CD4-positive, alpha-beta T cell (primary cell): ENCODE measurements around the gene EBPL. TPM values are rescaled to one million over a fixed set of nuclear protein-coding genes. Genes with fewer than 3 reads are reported as not detected.

Source experiments
- ATAC-seq: fragments of 200-7000 bp; cut with Tn5 transposase; one replicate; pipeline ENCODE4 v1.10.0; 2022; ENCODE audit warnings: mild to moderate bottlenecking; ENCODE audit not compliant: poor library complexity
- CTCF ChIA-PET: fragments of 350-600 bp; sonication (Branson Sonifier 250); formaldehyde crosslinking; loops from one replicate; lab custom pipeline; 2021; ENCODE audit warnings: antibody characterized with exemption, inconsistent platforms; lab: Charles Lee
- POLR2A ChIA-PET: fragments of 350-600 bp; sonication (Branson Sonifier 250); formaldehyde crosslinking; loops from one replicate; lab custom pipeline; 2021; ENCODE audit warnings: antibody characterized with exemption, inconsistent platforms; lab: Charles Lee
- DNase-seq, 14 experiments: peaks; one replicate each; pipeline ENCODE4 v3.0.0-alpha.2; 2013 to 2020; ENCODE audit warnings: mixed read lengths in 2 of 14
- H3K27ac ChIP-seq, 2 donors: one replicate each; pipeline versions ENCODE4 v1.5.1 to v1.7.0; 2013; ENCODE audit warnings: low read length in 2 of 2, low read depth in 1 of 2, mild to moderate bottlenecking in 1 of 2
- H3K27me3 ChIP-seq, 2 experiments: 1 replicate in 1 of 2; 2 replicates in 1 of 2; pipeline versions ENCODE4 v1.6.1 to v1.7.0; 2013; ENCODE audit warnings: low read length in 2 of 2, control low read depth in 1 of 2, mild to moderate bottlenecking in 1 of 2, moderate library complexity in 1 of 2; ENCODE audit not compliant: insufficient read depth in 2 of 2, control insufficient read depth in 1 of 2
- H3K36me3 ChIP-seq: one replicate; pipeline ENCODE4 v1.6.1; 2013; ENCODE audit warnings: low read length, control low read depth; ENCODE audit not compliant: insufficient read depth
- H3K4me1 ChIP-seq: one replicate; pipeline ENCODE4 v1.6.1; 2013; ENCODE audit warnings: low read length, control low read depth; ENCODE audit not compliant: insufficient read depth
- H3K4me3 ChIP-seq: one replicate; pipeline ENCODE4 v1.5.1; 2013; ENCODE audit warnings: mild to moderate bottlenecking, low read length, moderate library complexity
- H3K9me3 ChIP-seq, 2 experiments: 1 replicate in 1 of 2; 2 replicates in 1 of 2; pipeline versions ENCODE4 v1.6.1 to v1.7.0; 2013; ENCODE audit warnings: low read length in 2 of 2, mild to moderate bottlenecking in 2 of 2, control low read depth in 1 of 2, moderate library complexity in 1 of 2; ENCODE audit not compliant: control insufficient read depth in 1 of 2, insufficient read depth in 1 of 2
- H3K27ac Mint-ChIP-seq: one replicate; pipeline ENCODE4 v1.8.0; 2020; ENCODE audit warnings: mixed read lengths
- H3K27me3 Mint-ChIP-seq: one replicate; pipeline ENCODE4 v1.8.0; 2021; ENCODE audit warnings: mixed read lengths
- H3K36me3 Mint-ChIP-seq: one replicate; pipeline ENCODE4 v1.8.0; 2021; ENCODE audit warnings: low read depth, mixed read lengths
- H3K4me1 Mint-ChIP-seq: one replicate; pipeline ENCODE4 v1.8.0; 2021; ENCODE audit warnings: low read depth, mixed read lengths
- H3K4me3 Mint-ChIP-seq: one replicate; pipeline ENCODE4 v1.8.0; 2020; ENCODE audit warnings: mild to moderate bottlenecking, mixed read lengths
- H3K9me3 Mint-ChIP-seq: one replicate; pipeline ENCODE4 v1.8.0; 2020; ENCODE audit warnings: mixed read lengths
- CTCF ChIP-seq: fragments of 200-600 bp; IDR thresholded peaks from one replicate; pipeline ENCODE4 v1.8.0; 2022; ENCODE audit warnings: antibody characterized with exemption, mild to moderate bottlenecking
- intact Hi-C, 2 experiments: fragments of 100-400 bp; cut with DNase I in 1 of 2; cut with micrococcal nuclease in 1 of 2; formaldehyde crosslinking; loops; one replicate each; pipeline versions ENCODE4 v1.15.1 to v1.9.0; 2023 to 2025; cut with DNase I, micrococcal nuclease
- total RNA-seq, 174 experiments: library from RNA in 2 of 174; stranded (reverse) in 2 of 174; gene quantifications; one replicate each; pipeline ENCODE4 v1.2.3 and lab custom pipeline; 2021 to 2026

EBPL gene
- total RNA-seq, 2 experiments from 2014 or later, result 22.3 to 23.2 TPM

GRCh38 chr13:49625392-49626079 is 65.8 kb downstream of the EBPL start:
- intact Hi-C loops, result no loop called here
- peaks cover 3% of the 10 kb centered on the region for H3K27me3 Mint-ChIP-seq
- Histone ChIP-seq H3K4me1 (peaks cover 12% of the 10 kb centered on the region), H3K36me3 (no peaks in the 10 kb centered on the region), H3K9me3 (peaks cover 0 to 3% of the 10 kb centered on the region in 2 experiments), H3K4me3 (no peak overlapping the region), H3K27ac (no peak overlapping the region), H3K27me3 (peaks cover 0 to 2% of the 10 kb centered on the region in 2 experiments)
- peaks cover 16% of the 10 kb centered on the region for H3K4me1 Mint-ChIP-seq
- TF ChIP-seq CTCF, result no peak
- H3K9me3 Mint-ChIP-seq, result no peaks in the 10 kb centered on the region
- H3K4me3 Mint-ChIP-seq, result no peak overlapping the region
- no peak for ATAC-seq
- ChIA-PET POLR2A (no interaction called here), CTCF (no interaction called here)
- no peak for DNase-seq
- H3K36me3 Mint-ChIP-seq, result no peaks in the 10 kb centered on the region
- no peak overlapping the region for H3K27ac Mint-ChIP-seq

GRCh38 chr13:49624229-49624628 is 67.1 kb downstream of the EBPL start:
- Histone ChIP-seq H3K36me3 (no peaks in the 10 kb centered on the region), H3K27ac (no peak overlapping the region), H3K4me1 (peaks cover 12% of the 10 kb centered on the region), H3K4me3 (no peak overlapping the region), H3K9me3 (no peaks in the 10 kb centered on the region), H3K27me3 (peaks cover 0 to 2% of the 10 kb centered on the region in 2 experiments)
- Mint-ChIP-seq H3K27ac (no peak overlapping the region), H3K27me3 (peaks cover 3% of the 10 kb centered on the region), H3K4me3 (no peak overlapping the region), H3K36me3 (no peaks in the 10 kb centered on the region), H3K4me1 (peaks cover 14% of the 10 kb centered on the region), H3K9me3 (no peaks in the 10 kb centered on the region)
- no peak for TF ChIP-seq CTCF
- intact Hi-C loops, result no loop called here
- CTCF ChIA-PET, result no interaction called here
- POLR2A ChIA-PET, result no interaction called here
- DNase-seq (no peak), ATAC-seq (no peak)

- no peak overlapping the region for H3K27ac Mint-ChIP-seq
- no peak overlapping the region for H3K4me3 ChIP-seq
- peaks cover 0 to 2% of the 10 kb centered on the region in 2 experiments for H3K27me3 ChIP-seq
- no peak overlapping the region for H3K27ac ChIP-seq
- no peak for TF ChIP-seq CTCF
- H3K27me3 Mint-ChIP-seq, result peaks cover 10% of the 10 kb centered on the region
- H3K4me1 Mint-ChIP-seq, result no peaks in the 10 kb centered on the region
- no peaks in the 10 kb centered on the region for H3K36me3 Mint-ChIP-seq
- ATAC-seq (no peak), DNase-seq (no peak)
- H3K9me3 ChIP-seq, result no peaks in the 10 kb centered on the region
- intact Hi-C loops, result no loop called here
- no peaks in the 10 kb centered on the region for H3K4me1 ChIP-seq
- H3K9me3 Mint-ChIP-seq, result no peaks in the 10 kb centered on the region
- POLR2A ChIA-PET, result no interaction called here
- CTCF ChIA-PET, result no interaction called here
- peak overlapping the region; percentile 4 for H3K4me3 Mint-ChIP-seq
- no peaks in the 10 kb centered on the region for H3K36me3 ChIP-seq
Observed at GRCh38 chr13:49622174-49622946, 68.9 kb downstream of the EBPL start.
